Measurements from ENCODE around the gene KPTN.

KPTN gene

GRCh38 chr19:47508721-47509120 is 24.7 kb upstream of the KPTN start:
- DNase-seq: no peak

GRCh38 chr19:47507924-47508553 is 24.0 kb upstream of the KPTN start:
- no peak for DNase-seq

GRCh38 chr19:47507012-47507411 is 23.0 kb upstream of the KPTN start:
- DNase-seq: no peak

- DNase-seq: no peak
Measured at GRCh38 chr19:47506459-47506858, 22.4 kb upstream of the KPTN start.

GRCh38 chr19:47505506-47505905 is 21.5 kb upstream of the KPTN start:
- DNase-seq: no peak

- no peak for DNase-seq
Measured at GRCh38 chr19:47503826-47504150, 19.8 kb upstream of the KPTN start.

GRCh38 chr19:47503130-47503825 is 19.3 kb upstream of the KPTN start:
- no peak for DNase-seq

- DNase-seq: no peak
Measured at GRCh38 chr19:47499863-47500830, 16.1 kb upstream of the KPTN start.

GRCh38 chr19:47499371-47499770 is 15.4 kb upstream of the KPTN start:
- DNase-seq: no peak

- no peak for DNase-seq
Measured at GRCh38 chr19:47498561-47498960, 14.5 kb upstream of the KPTN start.

- no peak for DNase-seq
Measured at GRCh38 chr19:47497821-47498520, 14.0 kb upstream of the KPTN start.

- no peak for DNase-seq
Measured at GRCh38 chr19:47497050-47497766, 13.2 kb upstream of the KPTN start.

GRCh38 chr19:47495478-47496372 is 11.7 kb upstream of the KPTN start:
- no peak for DNase-seq

- no peak for DNase-seq
Measured at GRCh38 chr19:47494729-47495128, 10.7 kb upstream of the KPTN start.

- DNase-seq: no peak
Measured at GRCh38 chr19:47494211-47494547, 10.2 kb upstream of the KPTN start.

GRCh38 chr19:47493378-47494210 is 9.6 kb upstream of the KPTN start:
- no peak for DNase-seq

GRCh38 chr19:47492571-47493377 is 8.8 kb upstream of the KPTN start:
- no peak for DNase-seq

GRCh38 chr19:47492137-47492533 is 8.1 kb upstream of the KPTN start:
- DNase-seq: no peak

GRCh38 chr19:47491358-47492136 is 7.5 kb upstream of the KPTN start:
- DNase-seq: no peak

Measured in fibroblast of skin of right biceps (primary cell).